HG02943 (cell line): ENCODE results near the gene SPNS1.
"Not testable (repeated sequence)": the region's sequence is repeated elsewhere in the genome, so short reads cannot be mapped to it uniquely, and the experiment has no call there.

Experiments used
- ATAC-seq: cut with Tn5 transposase; IDR thresholded peaks from one replicate; pipeline ENCODE4 v1.9.1; 2021; ENCODE audit warnings: mild to moderate bottlenecking, low read depth, moderate library complexity; ENCODE audit not compliant: unreplicated experiment

SPNS1 gene

GRCh38 chr16:28974437-28975157 lies at the start of gene SPNS1:
Gene SPNS1, plus strand, starts transcription at chr16:28974778. Its CDS starts 374 bp downstream, at chr16:28975152.
- ATAC-seq, result peak; percentile 79

GRCh38 chr16:28925386-28926228 lies 49.0 kb upstream of the SPNS1 start:
- ATAC-seq, result peak; percentile 25

- not testable (repeated sequence) for ATAC-seq
These were observed 48.3 kb upstream of the SPNS1 start for GRCh38 chr16:28926284-28926683.

- ATAC-seq, result no peak
These were observed 46.8 kb upstream of the SPNS1 start for GRCh38 chr16:28927815-28928214.

GRCh38 chr16:28930203-28930602 lies 44.4 kb upstream of the SPNS1 start:
- no peak for ATAC-seq

- ATAC-seq, result peak; percentile 56
These were observed 43.9 kb upstream of the SPNS1 start for GRCh38 chr16:28930652-28931051.

GRCh38 chr16:28931801-28932225 lies 42.8 kb upstream of the SPNS1 start, which contains the start of gene CD19:
Gene CD19, plus strand, starts transcription at chr16:28931971. Its CDS starts 30 bp downstream, at chr16:28932001.
- ATAC-seq, result no peak

- no peak for ATAC-seq
These were observed 42.0 kb upstream of the SPNS1 start for GRCh38 chr16:28932339-28933141.

GRCh38 chr16:28933171-28933570 lies 41.4 kb upstream of the SPNS1 start:
- ATAC-seq, result no peak

GRCh38 chr16:28935346-28935745 lies 39.2 kb upstream of the SPNS1 start:
- ATAC-seq, result no peak

GRCh38 chr16:28935924-28936783 lies 38.4 kb upstream of the SPNS1 start:
- peak; percentile 60 for ATAC-seq

GRCh38 chr16:28936784-28937155 lies 37.8 kb upstream of the SPNS1 start:
- ATAC-seq, result no peak

- no peak for ATAC-seq
These were observed 37.2 kb upstream of the SPNS1 start for GRCh38 chr16:28937222-28937876.

- ATAC-seq, result no peak
These were observed 35.9 kb upstream of the SPNS1 start for GRCh38 chr16:28938721-28939120.

- not testable (repeated sequence) for ATAC-seq
These were observed 34.8 kb upstream of the SPNS1 start for GRCh38 chr16:28939825-28940224.

- no peak for ATAC-seq
These were observed 31.3 kb upstream of the SPNS1 start for GRCh38 chr16:28943281-28943680.

GRCh38 chr16:28946681-28947080 lies 27.9 kb upstream of the SPNS1 start:
- no peak for ATAC-seq

- peak; percentile 87 for ATAC-seq
These were observed 23.7 kb upstream of the SPNS1 start, which contains the start of gene NFATC2IP for GRCh38 chr16:28950648-28951409. Gene NFATC2IP, plus strand, starts transcription at chr16:28950937. Its CDS starts 75 bp downstream, at chr16:28951012.
